HepG2 (cell line): ENCODE results near the gene PLD1. TPM values are rescaled to one million over a fixed set of nuclear protein-coding genes. Genes with fewer than 3 reads are reported as not detected.

Experiments
- ADNP ChIP-seq: sonication (generic); formaldehyde crosslinking; IDR thresholded peaks from 2 replicates; pipeline ENCODE4 v1.4.0; 2020; ENCODE audit warnings: missing genetic modification reagents
- BHLHE40 ChIP-seq: IDR thresholded peaks from 2 replicates; pipeline ENCODE4 v1.6.1; 2011; ENCODE audit warnings: low read length, improper control_type of control experiment
- FLYWCH1 ChIP-seq: sonication (generic); formaldehyde crosslinking; IDR thresholded peaks from 2 replicates; pipeline ENCODE4 v1.8.1; 2023; ENCODE audit warnings: mild to moderate bottlenecking, missing genetic modification reagents
- GLI4 ChIP-seq: sonication (generic); formaldehyde crosslinking; IDR thresholded peaks from 2 replicates; pipeline ENCODE4 v1.5.1; 2020; ENCODE audit warnings: missing genetic modification reagents, mild to moderate bottlenecking, moderate library complexity, borderline replicate concordance
- HDAC2 ChIP-seq: sonication (generic); formaldehyde crosslinking; IDR thresholded peaks from 2 replicates; pipeline ENCODE4 v1.4.0; 2020; ENCODE audit warnings: missing genetic modification reagents
- HOXA5 ChIP-seq: sonication (generic); formaldehyde crosslinking; IDR thresholded peaks from 2 replicates; pipeline ENCODE4 v1.4.0; 2020; ENCODE audit warnings: missing genetic modification reagents
- KAT8 ChIP-seq: IDR thresholded peaks from 2 replicates; pipeline ENCODE4 v1.6.1; 2016; ENCODE audit warnings: missing genetic modification reagents, missing compliant biosample characterization
- MAFK ChIP-seq, 2 experiments: IDR thresholded peaks in 1 of 2; conservative IDR thresholded peaks in 1 of 2; 2 replicates each; pipeline ENCODE4 v1.6.1; 2011; ENCODE audit warnings: improper control_type of control experiment in 2 of 2, low read length in 2 of 2
- MATR3 ChIP-seq: sonication (generic); formaldehyde crosslinking; IDR thresholded peaks from 2 replicates; pipeline ENCODE4 v1.4.0; 2020; ENCODE audit warnings: missing genetic modification reagents
- NCOA2 ChIP-seq: sonication (generic); formaldehyde crosslinking; IDR thresholded peaks from 2 replicates; pipeline ENCODE4 v1.8.0; 2022; ENCODE audit warnings: inconsistent platforms
- NFE2L2 ChIP-seq: fragments of 150-350 bp; IDR thresholded peaks from 2 replicates; pipeline ENCODE4 v1.6.1; 2014; ENCODE audit warnings: low read length
- NFRKB ChIP-seq: fragments of 450-650 bp; IDR thresholded peaks from 2 replicates; pipeline ENCODE4 v1.6.1; 2017
- NR2F6 ChIP-seq, 2 experiments: IDR thresholded peaks; 2 replicates each; pipeline ENCODE4 v1.6.1; 2016; ENCODE audit warnings: antibody characterized with exemption in 1 of 2, mild to moderate bottlenecking in 1 of 2
- ONECUT2 ChIP-seq: sonication (generic); formaldehyde crosslinking; IDR thresholded peaks from 2 replicates; pipeline ENCODE4 v1.4.0; 2020; ENCODE audit warnings: missing genetic modification reagents
- RARA ChIP-seq: IDR thresholded peaks from 2 replicates; pipeline ENCODE4 v1.6.1; 2016; ENCODE audit warnings: missing genetic modification reagents, missing compliant biosample characterization
- TCF12 ChIP-seq, 2 experiments: fragments of 450-650 bp in 1 of 2; sonication (generic) in 1 of 2; formaldehyde crosslinking in 1 of 2; IDR thresholded peaks; 2 replicates each; pipeline versions ENCODE4 v1.6.1 to v1.8.0; 2017 to 2022; ENCODE audit warnings: antibody characterized with exemption in 1 of 2, mild to moderate bottlenecking in 1 of 2, missing genetic modification reagents in 1 of 2, moderate library complexity in 1 of 2
- ZNF136 ChIP-seq: sonication (generic); formaldehyde crosslinking; IDR thresholded peaks from 2 replicates; pipeline ENCODE4 v1.8.1; 2022; ENCODE audit warnings: low read depth, mild to moderate bottlenecking, moderate library complexity, missing genetic modification reagents
- ZNF451 ChIP-seq: sonication (generic); formaldehyde crosslinking; IDR thresholded peaks from 2 replicates; pipeline ENCODE4 v1.5.0; 2020; ENCODE audit warnings: mild to moderate bottlenecking, missing genetic modification reagents
- ZNF550 ChIP-seq: sonication (generic); formaldehyde crosslinking; IDR thresholded peaks from 2 replicates; pipeline ENCODE4 v1.4.0; 2020; ENCODE audit warnings: mild to moderate bottlenecking, missing genetic modification reagents, borderline replicate concordance
- ZNF737 ChIP-seq: sonication (generic); formaldehyde crosslinking; IDR thresholded peaks from 2 replicates; pipeline ENCODE4 v1.5.0; 2020; ENCODE audit warnings: missing genetic modification reagents, mild to moderate bottlenecking, borderline replicate concordance
- polyA plus RNA-seq, 8 experiments: library from polyadenylated mRNA; depleted of rRNA in 3 of 8; stranded (reverse) in 7 of 8; unstranded in 1 of 8; fragments of >200 nt; fragmentation: Illumina TruSeq in 4 of 8; extraction: Trizol in 4 of 8; gene quantifications; 2 replicates each; pipeline versions ENCODE4 v1.2.1 to v1.2.3, GENCODE V29; 2011 to 2016; ENCODE audit warnings: low read depth in 4 of 8, missing spikeins in 1 of 8, mixed read lengths in 1 of 8; ENCODE audit not compliant: insufficient read depth in 1 of 8
- total RNA-seq, 5 experiments: library from RNA; depleted of rRNA; stranded (reverse); fragments of >200 nt; fragmentation: Illumina TruSeq; extraction: Trizol; gene quantifications; 2 replicates each; pipeline ENCODE4 v1.2.3, GENCODE V29; 2016; ENCODE audit warnings: low read depth in 1 of 5
- TF ChIP-seq, protein P1 (sequence below): sonication (generic); formaldehyde crosslinking; IDR thresholded peaks from 2 replicates; pipeline ENCODE4 v1.4.0; 2020; ENCODE audit warnings: missing genetic modification reagents
- TF ChIP-seq, protein P2 (sequence below): IDR thresholded peaks from 2 replicates; pipeline ENCODE4 v1.4.0; 2020; ENCODE audit warnings: mild to moderate bottlenecking, missing genetic modification reagents
- TF ChIP-seq, protein P3 (sequence below): sonication (generic); formaldehyde crosslinking; IDR thresholded peaks from 2 replicates; pipeline ENCODE4 v1.4.0; 2020; ENCODE audit warnings: mild to moderate bottlenecking, missing genetic modification reagents
- TF ChIP-seq, protein P4 (sequence below): sonication (generic); formaldehyde crosslinking; IDR thresholded peaks from 2 replicates; pipeline ENCODE4 v1.4.0; 2020; ENCODE audit warnings: mild to moderate bottlenecking, missing genetic modification reagents
- TF ChIP-seq, protein P5 (sequence below): sonication (generic); formaldehyde crosslinking; IDR thresholded peaks from 2 replicates; pipeline ENCODE4 v1.8.1; 2023; ENCODE audit warnings: mild to moderate bottlenecking, missing genetic modification reagents, borderline replicate concordance

The PLD1 gene
- total and polyA plus RNA-seq, 2 of the 13 experiments (the other 11 are each of a cell fraction or from before 2014, with no cell fraction given): 27.1 to 59.4 TPM

DNA sequence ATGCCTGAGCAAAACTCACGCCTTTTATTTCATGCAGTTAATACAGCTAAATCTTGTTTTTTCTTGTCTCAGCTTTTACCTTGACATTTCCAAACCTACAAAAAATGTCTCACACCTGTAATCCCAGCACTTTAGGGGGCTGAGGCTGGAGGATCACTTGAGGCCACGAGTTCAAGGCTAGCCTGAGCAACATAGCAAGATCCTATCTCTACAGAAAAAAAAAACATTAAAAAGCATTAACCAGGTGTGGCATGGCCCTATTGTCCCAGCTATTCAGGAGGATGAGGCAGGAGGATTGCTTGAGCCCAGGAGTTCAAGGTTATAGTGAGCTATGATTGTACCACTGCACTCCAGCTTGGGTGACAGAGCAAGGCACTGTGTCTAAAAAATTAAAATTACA lies 29.0 kb upstream of the PLD1 start (continued):
- TF ChIP-seq ZNF550 (CRISPR knock-in tag) (no peak), HDAC2 (CRISPR knock-in tag) (peak; percentile 52; the same call in 1 of the 2 replicates), ADNP (CRISPR knock-in tag) (0 out of 2 replicates have a peak, but pooled peaks have one; percentile 56), RARA (CRISPR knock-in tag) (peak; percentile 41), NCOA2 (CRISPR knock-in tag) (peak; percentile 66; the same call in 1 of the 2 replicates), ZNF451 (CRISPR knock-in tag) (no peak), KAT8 (CRISPR knock-in tag) (0 out of 2 replicates have a peak, but pooled peaks have one; percentile 15), TCF12 (IDR thresholded peaks at IDR 0.05) (no peak), TCF12 (CRISPR knock-in tag; IDR thresholded peaks at IDR 0.05) (0 out of 2 replicates have a peak, but pooled peaks have one; percentile 29), GLI4 (CRISPR knock-in tag) (no peak), NFRKB (no peak), NFE2L2 (no peak), ONECUT2 (CRISPR knock-in tag) (peak; percentile 43; the same call in 1 of the 2 replicates), FLYWCH1 (CRISPR knock-in tag) (no peak), HOXA5 (CRISPR knock-in tag) (no peak), BHLHE40 (no peak), ZNF136 (CRISPR knock-in tag) (no peak), MATR3 (CRISPR knock-in tag) (no peak), MAFK (conservative IDR thresholded peaks at IDR 0.05 in 1 of 2, IDR thresholded peaks at IDR 0.05 in 1 of 2; ENCODE audit: low read length in 2 of 2) (no peak), ZNF737 (CRISPR knock-in tag) (no peak), NR2F6 (IDR thresholded peaks at IDR 0.05) (0 out of 2 replicates have a peak, but pooled peaks have one; percentile 41), NR2F6 (CRISPR knock-in tag; IDR thresholded peaks at IDR 0.05) (0 out of 2 replicates have a peak, but pooled peaks have one; percentile 27)
- TF ChIP-seq, protein P1, sequence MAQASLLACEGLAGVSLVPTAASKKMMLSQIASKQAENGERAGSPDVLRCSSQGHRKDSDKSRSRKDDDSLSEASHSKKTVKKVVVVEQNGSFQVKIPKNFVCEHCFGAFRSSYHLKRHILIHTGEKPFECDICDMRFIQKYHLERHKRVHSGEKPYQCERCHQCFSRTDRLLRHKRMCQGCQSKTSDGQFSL (CRISPR knock-in tag): no peak
- TF ChIP-seq, protein P2, sequence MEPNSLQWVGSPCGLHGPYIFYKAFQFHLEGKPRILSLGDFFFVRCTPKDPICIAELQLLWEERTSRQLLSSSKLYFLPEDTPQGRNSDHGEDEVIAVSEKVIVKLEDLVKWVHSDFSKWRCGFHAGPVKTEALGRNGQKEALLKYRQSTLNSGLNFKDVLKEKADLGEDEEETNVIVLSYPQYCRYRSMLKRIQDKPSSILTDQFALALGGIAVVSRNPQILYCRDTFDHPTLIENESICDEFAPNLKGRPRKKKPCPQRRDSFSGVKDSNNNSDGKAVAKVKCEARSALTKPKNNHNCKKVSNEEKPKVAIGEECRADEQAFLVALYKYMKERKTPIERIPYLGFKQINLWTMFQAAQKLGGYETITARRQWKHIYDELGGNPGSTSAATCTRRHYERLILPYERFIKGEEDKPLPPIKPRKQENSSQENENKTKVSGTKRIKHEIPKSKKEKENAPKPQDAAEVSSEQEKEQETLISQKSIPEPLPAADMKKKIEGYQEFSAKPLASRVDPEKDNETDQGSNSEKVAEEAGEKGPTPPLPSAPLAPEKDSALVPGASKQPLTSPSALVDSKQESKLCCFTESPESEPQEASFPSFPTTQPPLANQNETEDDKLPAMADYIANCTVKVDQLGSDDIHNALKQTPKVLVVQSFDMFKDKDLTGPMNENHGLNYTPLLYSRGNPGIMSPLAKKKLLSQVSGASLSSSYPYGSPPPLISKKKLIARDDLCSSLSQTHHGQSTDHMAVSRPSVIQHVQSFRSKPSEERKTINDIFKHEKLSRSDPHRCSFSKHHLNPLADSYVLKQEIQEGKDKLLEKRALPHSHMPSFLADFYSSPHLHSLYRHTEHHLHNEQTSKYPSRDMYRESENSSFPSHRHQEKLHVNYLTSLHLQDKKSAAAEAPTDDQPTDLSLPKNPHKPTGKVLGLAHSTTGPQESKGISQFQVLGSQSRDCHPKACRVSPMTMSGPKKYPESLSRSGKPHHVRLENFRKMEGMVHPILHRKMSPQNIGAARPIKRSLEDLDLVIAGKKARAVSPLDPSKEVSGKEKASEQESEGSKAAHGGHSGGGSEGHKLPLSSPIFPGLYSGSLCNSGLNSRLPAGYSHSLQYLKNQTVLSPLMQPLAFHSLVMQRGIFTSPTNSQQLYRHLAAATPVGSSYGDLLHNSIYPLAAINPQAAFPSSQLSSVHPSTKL: peak; percentile 49; the same call in 1 of the 2 replicates
- TF ChIP-seq, protein P3, sequence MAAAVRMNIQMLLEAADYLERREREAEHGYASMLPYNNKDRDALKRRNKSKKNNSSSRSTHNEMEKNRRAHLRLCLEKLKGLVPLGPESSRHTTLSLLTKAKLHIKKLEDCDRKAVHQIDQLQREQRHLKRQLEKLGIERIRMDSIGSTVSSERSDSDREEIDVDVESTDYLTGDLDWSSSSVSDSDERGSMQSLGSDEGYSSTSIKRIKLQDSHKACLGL (CRISPR knock-in tag): no peak
- TF ChIP-seq, protein P4, sequence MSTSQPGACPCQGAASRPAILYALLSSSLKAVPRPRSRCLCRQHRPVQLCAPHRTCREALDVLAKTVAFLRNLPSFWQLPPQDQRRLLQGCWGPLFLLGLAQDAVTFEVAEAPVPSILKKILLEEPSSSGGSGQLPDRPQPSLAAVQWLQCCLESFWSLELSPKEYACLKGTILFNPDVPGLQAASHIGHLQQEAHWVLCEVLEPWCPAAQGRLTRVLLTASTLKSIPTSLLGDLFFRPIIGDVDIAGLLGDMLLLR (CRISPR knock-in tag): no peak
- TF ChIP-seq, protein P5, sequence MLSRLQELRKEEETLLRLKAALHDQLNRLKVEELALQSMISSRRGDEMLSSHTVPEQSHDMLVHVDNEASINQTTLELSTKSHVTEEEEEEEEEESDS: no peak
